Central memory CD8-positive, alpha-beta T cell (primary cell): ENCODE data around the gene EPHB2.
"Not testable (repeated sequence)": the region's sequence is repeated elsewhere in the genome, so short reads cannot be mapped to it uniquely, and the experiment has no call there.

Experiments used
- ATAC-seq: fragments of 150-1000 bp; cut with Tn5 transposase; replicated peaks from 2 replicates; pipeline ENCODE4 v1.10.0; 2022; ENCODE audit warnings: mild to moderate bottlenecking, moderate FRiP score, moderate number of reproducible peaks; ENCODE audit not compliant: poor library complexity, severe bottlenecking; ENCODE audit errors: extremely low read depth
- DNase-seq, 2 donors: peaks; one replicate each; pipeline ENCODE4 v3.0.0; 2021; ENCODE audit warnings: low spot score in 2 of 2
- H3K27ac Mint-ChIP-seq: one replicate; pipeline ENCODE4 v1.8.0; 2022; ENCODE audit warnings: low read depth, mild to moderate bottlenecking, moderate library complexity, mixed read lengths
- H3K27me3 Mint-ChIP-seq: one replicate; pipeline ENCODE4 v1.8.0; 2022; ENCODE audit warnings: mixed read lengths
- H3K36me3 Mint-ChIP-seq: one replicate; pipeline ENCODE4 v1.8.0; 2022; ENCODE audit warnings: mild to moderate bottlenecking, moderate library complexity, mixed read lengths; ENCODE audit not compliant: insufficient read depth
- H3K4me1 Mint-ChIP-seq: one replicate; pipeline ENCODE4 v1.8.0; 2022; ENCODE audit warnings: mixed read lengths
- H3K4me3 Mint-ChIP-seq: one replicate; pipeline ENCODE4 v1.8.0; 2022; ENCODE audit warnings: mild to moderate bottlenecking, moderate library complexity, mixed read lengths
- H3K9me3 Mint-ChIP-seq: one replicate; pipeline ENCODE4 v1.8.0; 2022; ENCODE audit warnings: mixed read lengths

The EPHB2 gene

DNA sequence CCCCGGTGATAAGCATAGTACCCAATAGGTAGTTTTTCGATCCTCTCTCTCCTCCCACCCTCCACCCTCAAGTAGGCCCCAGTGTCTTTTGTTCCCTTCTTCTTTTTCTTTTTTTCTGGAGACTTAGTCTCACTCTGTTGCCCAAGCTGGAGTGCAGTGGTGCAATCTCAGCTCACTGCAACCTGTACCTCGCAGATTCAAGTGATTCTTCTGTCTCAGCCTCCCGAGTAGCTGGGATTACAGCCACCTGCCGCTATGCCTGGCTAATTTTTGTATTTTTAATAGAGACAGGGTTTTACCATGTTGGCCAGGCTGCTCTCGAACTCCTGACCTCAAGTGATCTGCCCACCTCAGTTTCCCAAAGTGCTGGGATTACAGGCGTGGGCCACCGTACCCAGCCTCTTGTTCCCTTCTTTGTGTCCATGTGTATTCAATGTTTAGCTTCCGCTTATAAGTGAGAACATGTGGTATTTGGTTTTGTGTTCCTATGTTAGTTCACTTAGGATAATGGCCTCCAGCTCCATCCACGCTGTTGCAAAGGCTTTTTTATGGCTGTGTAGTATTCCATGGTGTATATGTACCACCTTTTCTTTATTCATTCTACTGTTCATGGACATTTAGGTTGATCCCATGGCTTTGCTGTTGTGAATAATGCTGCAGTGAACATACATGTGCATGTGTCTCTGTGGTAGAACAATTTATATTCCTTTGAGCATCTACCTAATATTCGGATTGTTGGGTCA is 133.0 kb downstream of the EPHB2 start:
- H3K36me3 Mint-ChIP-seq, H3K27ac Mint-ChIP-seq, H3K4me1 Mint-ChIP-seq: not testable (repeated sequence)

GRCh38 chr1:22844621-22845020 is 134.0 kb downstream of the EPHB2 start:
- Mint-ChIP-seq H3K27me3 (peaks cover 84% of the 10 kb centered on the region), H3K4me3 (no peak overlapping the region), H3K27ac (no peak overlapping the region), H3K9me3 (no peaks in the 10 kb centered on the region), H3K4me1 (no peaks in the 10 kb centered on the region), H3K36me3 (no peaks in the 10 kb centered on the region)
- no peak for ATAC-seq
- DNase-seq: no peak

More for the DNA sequence above, 133.0 kb downstream of the EPHB2 start:
- H3K9me3 Mint-ChIP-seq, H3K4me3 Mint-ChIP-seq, DNase-seq, ATAC-seq: not testable (repeated sequence)
- peaks cover 83% of the 10 kb centered on the region for H3K27me3 Mint-ChIP-seq

DNA sequence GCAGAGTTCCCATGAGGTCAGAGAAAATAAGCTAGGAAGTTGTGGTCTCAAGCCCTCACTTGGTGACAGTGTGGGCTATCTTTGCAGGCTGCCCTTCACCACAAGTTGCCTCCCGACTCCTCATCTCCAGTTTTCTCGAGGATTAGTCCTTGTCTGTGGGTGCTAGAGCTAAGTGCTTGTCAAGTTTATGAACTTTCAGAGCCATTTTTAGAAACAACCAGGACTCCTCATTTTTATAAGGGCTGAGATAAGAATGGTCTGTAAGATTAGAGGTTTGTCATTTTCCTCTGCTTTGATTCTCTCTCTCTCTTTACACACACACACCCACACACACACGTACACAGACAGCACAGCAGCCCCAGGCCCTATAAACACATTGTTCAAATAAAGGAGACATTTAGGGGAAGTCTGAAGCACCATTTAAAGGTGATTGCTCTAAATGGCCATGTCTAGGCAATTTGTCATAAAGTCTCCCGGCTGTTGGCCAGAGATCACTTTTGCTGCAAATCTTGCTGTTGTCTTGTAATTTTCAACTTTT is 134.8 kb downstream of the EPHB2 start:
- no peak for DNase-seq
- Mint-ChIP-seq H3K4me3 (no peak overlapping the region), H3K27ac (no peak overlapping the region), H3K27me3 (peaks cover 92% of the 10 kb centered on the region), H3K36me3 (no peaks in the 10 kb centered on the region), H3K9me3 (no peaks in the 10 kb centered on the region), H3K4me1 (no peaks in the 10 kb centered on the region)
- ATAC-seq: no peak

- DNase-seq (no peak), ATAC-seq (no peak)
- no peaks in the 10 kb centered on the region for H3K4me1 Mint-ChIP-seq
- no peaks in the 10 kb centered on the region for H3K36me3 Mint-ChIP-seq
- peaks cover 94% of the 10 kb centered on the region for H3K27me3 Mint-ChIP-seq
- no peaks in the 10 kb centered on the region for H3K9me3 Mint-ChIP-seq
- no peak overlapping the region for H3K27ac Mint-ChIP-seq
- no peak overlapping the region for H3K4me3 Mint-ChIP-seq
These were observed 135.8 kb downstream of the EPHB2 start for GRCh38 chr1:22846458-22846857.

- H3K4me1 Mint-ChIP-seq: no peaks in the 10 kb centered on the region
- no peaks in the 10 kb centered on the region for H3K9me3 Mint-ChIP-seq
- DNase-seq: no peak
- no peaks in the 10 kb centered on the region for H3K36me3 Mint-ChIP-seq
- H3K27ac Mint-ChIP-seq: no peak overlapping the region
- no peak overlapping the region for H3K4me3 Mint-ChIP-seq
- no peak for ATAC-seq
- peaks cover 94% of the 10 kb centered on the region for H3K27me3 Mint-ChIP-seq
These were observed 136.6 kb downstream of the EPHB2 start for GRCh38 chr1:22847249-22847648.

GRCh38 chr1:22847709-22848108 is 137.1 kb downstream of the EPHB2 start:
- no peak for DNase-seq
- no peak overlapping the region for H3K27ac Mint-ChIP-seq
- H3K36me3 Mint-ChIP-seq: no peaks in the 10 kb centered on the region
- no peaks in the 10 kb centered on the region for H3K9me3 Mint-ChIP-seq
- H3K4me3 Mint-ChIP-seq: no peak overlapping the region
- no peak for ATAC-seq
- no peaks in the 10 kb centered on the region for H3K4me1 Mint-ChIP-seq
- H3K27me3 Mint-ChIP-seq: peaks cover 94% of the 10 kb centered on the region

DNA sequence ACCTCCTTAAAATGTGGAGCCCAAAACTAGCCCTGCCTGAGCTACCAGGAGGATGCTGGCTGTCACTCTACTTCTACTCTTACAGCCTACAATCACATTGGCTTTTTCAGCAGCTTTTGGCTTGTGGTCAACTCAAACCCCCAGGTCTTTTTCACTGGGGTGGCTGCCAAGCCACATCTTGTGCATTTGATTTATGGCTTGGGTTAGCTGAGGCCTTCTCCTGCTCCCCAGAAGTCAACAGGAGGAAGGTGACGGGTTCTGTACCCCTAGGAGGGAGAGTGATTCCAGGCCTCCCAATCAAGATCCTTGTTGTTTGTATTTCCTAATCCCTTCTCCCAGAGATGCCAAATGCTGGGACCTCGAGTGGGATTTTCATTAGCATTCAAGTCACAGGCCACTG is 137.8 kb downstream of the EPHB2 start:
- H3K36me3 Mint-ChIP-seq: no peaks in the 10 kb centered on the region
- no peak overlapping the region for H3K4me3 Mint-ChIP-seq
- DNase-seq: no peak
- H3K27me3 Mint-ChIP-seq: peaks cover 93% of the 10 kb centered on the region
- ATAC-seq: no peak
- H3K27ac Mint-ChIP-seq: no peak overlapping the region
- H3K9me3 Mint-ChIP-seq: no peaks in the 10 kb centered on the region
- H3K4me1 Mint-ChIP-seq: no peaks in the 10 kb centered on the region

GRCh38 chr1:22849770-22850169 is 139.1 kb downstream of the EPHB2 start:
- Mint-ChIP-seq H3K36me3 (no peaks in the 10 kb centered on the region), H3K4me1 (no peaks in the 10 kb centered on the region), H3K27me3 (peaks cover 88% of the 10 kb centered on the region), H3K27ac (no peak overlapping the region), H3K9me3 (no peaks in the 10 kb centered on the region), H3K4me3 (no peak overlapping the region)
- no peak for ATAC-seq
- no peak for DNase-seq

DNA sequence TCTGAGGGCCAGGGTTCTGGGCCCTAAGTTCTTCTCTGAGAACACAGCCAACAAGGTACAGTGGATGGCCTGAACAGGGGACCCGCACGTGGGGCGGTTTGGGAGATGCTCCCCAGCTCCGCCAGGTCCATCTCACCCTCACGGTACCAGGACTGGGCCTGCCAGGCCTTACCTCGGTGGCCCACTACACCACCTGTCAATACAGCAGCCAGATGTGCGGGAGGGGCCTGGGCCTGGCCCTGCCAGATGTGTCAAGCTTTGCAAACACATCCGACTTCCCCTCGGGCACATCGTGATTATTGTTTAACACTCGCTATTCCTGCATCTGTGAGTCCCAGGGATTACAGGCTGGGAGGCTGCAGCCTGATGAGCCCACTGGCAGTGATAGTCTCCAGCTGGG is 139.6 kb downstream of the EPHB2 start:
- no peak overlapping the region for H3K27ac Mint-ChIP-seq
- peaks cover 84% of the 10 kb centered on the region for H3K27me3 Mint-ChIP-seq
- no peaks in the 10 kb centered on the region for H3K36me3 Mint-ChIP-seq
- no peaks in the 10 kb centered on the region for H3K4me1 Mint-ChIP-seq
- ATAC-seq (no peak), DNase-seq (no peak)
- H3K9me3 Mint-ChIP-seq: no peaks in the 10 kb centered on the region
- H3K4me3 Mint-ChIP-seq: no peak overlapping the region

GRCh38 chr1:22850681-22851080 is 140.0 kb downstream of the EPHB2 start:
- Mint-ChIP-seq H3K27ac (no peak overlapping the region), H3K4me3 (no peak overlapping the region), H3K36me3 (no peaks in the 10 kb centered on the region), H3K9me3 (no peaks in the 10 kb centered on the region), H3K4me1 (no peaks in the 10 kb centered on the region), H3K27me3 (peaks cover 80% of the 10 kb centered on the region)
- ATAC-seq: no peak
- DNase-seq: no peak

- DNase-seq (no peak), ATAC-seq (no peak)
- H3K9me3 Mint-ChIP-seq: no peaks in the 10 kb centered on the region
- H3K4me3 Mint-ChIP-seq: no peak overlapping the region
- H3K27ac Mint-ChIP-seq: peak overlapping the region; percentile 11
- H3K27me3 Mint-ChIP-seq: peaks cover 72% of the 10 kb centered on the region
- H3K36me3 Mint-ChIP-seq: no peaks in the 10 kb centered on the region
- H3K4me1 Mint-ChIP-seq: no peaks in the 10 kb centered on the region
These were observed 140.9 kb downstream of the EPHB2 start for GRCh38 chr1:22851517-22851916.

GRCh38 chr1:22852144-22852655 is 141.6 kb downstream of the EPHB2 start:
- Mint-ChIP-seq H3K9me3 (no peaks in the 10 kb centered on the region), H3K4me3 (no peak overlapping the region), H3K27me3 (peaks cover 65% of the 10 kb centered on the region), H3K4me1 (no peaks in the 10 kb centered on the region), H3K27ac (peak overlapping the region; percentile 11), H3K36me3 (no peaks in the 10 kb centered on the region)
- DNase-seq (no peak), ATAC-seq (no peak)

GRCh38 chr1:22853651-22854185 is 143.1 kb downstream of the EPHB2 start:
- DNase-seq (no peak), ATAC-seq (no peak)
- no peaks in the 10 kb centered on the region for H3K4me1 Mint-ChIP-seq
- no peaks in the 10 kb centered on the region for H3K36me3 Mint-ChIP-seq
- no peak overlapping the region for H3K4me3 Mint-ChIP-seq
- H3K9me3 Mint-ChIP-seq: no peaks in the 10 kb centered on the region
- H3K27me3 Mint-ChIP-seq: peaks cover 64% of the 10 kb centered on the region
- H3K27ac Mint-ChIP-seq: no peak overlapping the region
